ENCODE data around the gene CCL20.

CCL20 gene

GRCh38 chr2:227802882-227803281 is 10.8 kb upstream of the CCL20 start:
- DNase-seq (ENCODE audit: low read depth in 2 of 3, low spot score in 2 of 3): no peak

GRCh38 chr2:227804975-227805374 is 8.7 kb upstream of the CCL20 start:
- DNase-seq (ENCODE audit: low read depth in 2 of 3, low spot score in 2 of 3): no peak

GRCh38 chr2:227805578-227805977 is 8.1 kb upstream of the CCL20 start:
- no peak for DNase-seq (ENCODE audit: low read depth in 2 of 3, low spot score in 2 of 3)

GRCh38 chr2:227808936-227809335 is 4.7 kb upstream of the CCL20 start:
- DNase-seq (ENCODE audit: low read depth in 2 of 3, low spot score in 2 of 3): no peak

DNA sequence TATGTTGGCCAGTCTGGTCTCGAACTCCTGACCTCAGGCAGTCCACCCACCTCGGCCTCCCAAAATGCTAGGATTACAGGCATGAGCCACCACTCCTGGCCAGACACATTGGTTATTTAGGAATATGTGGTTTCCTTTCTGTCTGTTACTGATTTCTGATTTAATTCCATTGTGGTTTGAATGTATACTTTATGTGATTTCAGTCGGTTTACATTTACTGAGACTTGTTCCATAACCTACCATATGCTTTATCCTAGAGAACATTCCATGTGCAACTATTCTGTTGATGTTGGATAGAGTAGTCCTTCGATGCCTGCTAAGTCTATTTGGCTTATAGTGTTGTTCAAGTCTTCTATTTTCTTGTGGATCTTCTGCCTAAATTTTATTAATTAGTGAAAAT is 1.6 kb upstream of the CCL20 start:
- DNase-seq (ENCODE audit: low read depth in 2 of 3, low spot score in 2 of 3): no peak

GRCh38 chr2:227813229-227813561 is 447 bp upstream of the CCL20 start:
- DNase-seq (ENCODE audit: low read depth in 2 of 3, low spot score in 2 of 3): no peak

- DNase-seq (ENCODE audit: low read depth in 2 of 3, low spot score in 2 of 3): no peak
Observed at GRCh38 chr2:227815066-227815465, 1.4 kb downstream of the CCL20 start.

- no peak for DNase-seq (ENCODE audit: low read depth in 2 of 3, low spot score in 2 of 3)
Observed at GRCh38 chr2:227816507-227817294, 3.1 kb downstream of the CCL20 start.

- no peak for DNase-seq (ENCODE audit: low read depth in 2 of 3, low spot score in 2 of 3)
Observed at GRCh38 chr2:227817336-227817735, 3.7 kb downstream of the CCL20 start.

DNA sequence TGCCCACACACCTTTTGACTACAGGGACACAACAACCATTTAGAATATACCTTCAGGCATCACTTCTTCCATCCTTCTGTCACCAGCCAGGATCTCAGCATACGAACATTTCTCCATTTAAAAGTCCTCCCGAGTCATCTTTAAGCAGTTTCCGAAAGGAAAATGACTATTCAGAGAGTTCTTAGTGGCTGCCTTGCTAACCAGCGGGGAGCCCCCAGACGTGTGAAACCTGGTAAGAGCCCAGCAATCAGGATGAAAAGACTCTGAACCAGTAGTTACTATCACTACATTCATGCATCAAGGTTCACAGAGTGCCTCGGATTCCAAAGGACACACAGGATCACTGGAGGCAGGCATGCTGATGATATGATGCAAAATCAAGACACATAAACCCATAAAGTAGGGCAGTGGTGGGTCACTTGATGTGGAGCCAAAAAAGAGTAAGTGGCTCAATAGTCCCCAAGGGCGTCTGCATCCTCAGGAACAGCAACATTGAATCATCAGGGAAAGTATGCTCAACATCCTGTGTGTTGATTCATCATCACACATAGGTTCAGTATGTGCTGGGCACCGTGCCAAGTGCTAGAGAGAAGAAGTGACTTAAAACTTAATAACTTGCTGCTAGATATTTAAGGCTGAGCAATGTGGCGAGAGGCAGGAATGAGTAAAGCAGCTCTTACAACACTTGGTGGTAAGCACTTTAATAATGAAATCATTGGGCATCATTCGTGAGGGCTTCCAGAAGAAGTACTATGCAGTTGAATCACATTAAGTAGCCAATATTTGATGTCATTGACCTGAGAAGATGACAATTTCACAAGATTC is 4.4 kb downstream of the CCL20 start:
- DNase-seq (ENCODE audit: low read depth in 2 of 3, low spot score in 2 of 3): peak; percentile 11 to 62 (median 44)

DNA sequence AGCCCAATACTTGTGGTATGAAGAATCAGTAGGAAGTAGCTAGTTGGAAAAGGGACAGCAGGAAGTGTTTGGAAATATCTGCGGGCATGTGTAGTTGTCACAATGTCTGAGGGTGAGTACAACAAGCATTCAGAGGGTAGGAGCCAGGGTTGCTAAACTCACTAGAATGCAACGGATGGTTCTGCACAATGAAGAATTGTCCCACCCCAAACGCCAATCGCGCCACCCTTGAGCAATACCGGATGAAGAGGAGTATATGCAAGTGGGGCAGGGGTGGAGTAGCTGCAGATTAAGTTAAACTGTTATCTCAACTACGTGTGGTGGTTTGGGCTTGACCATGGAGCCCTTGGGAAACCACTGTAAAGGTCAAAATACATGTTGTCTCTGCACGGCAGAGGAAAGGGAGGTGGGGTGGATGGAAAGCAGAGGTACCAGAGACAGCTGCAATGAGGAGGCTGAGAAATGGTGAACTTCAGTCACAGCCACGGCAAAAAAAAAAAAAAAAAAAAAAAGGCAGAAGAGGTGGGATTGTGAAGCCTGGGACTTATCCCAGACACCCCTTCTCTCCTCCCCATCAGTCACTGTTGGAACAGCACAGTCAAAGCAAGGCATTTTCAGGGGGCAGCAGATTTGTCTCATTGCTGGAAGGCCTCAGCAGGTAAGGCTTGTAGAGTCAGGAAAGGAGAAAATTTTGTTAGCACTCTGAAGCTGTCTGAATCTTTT is 5.2 kb downstream of the CCL20 start:
- DNase-seq (ENCODE audit: low read depth in 2 of 3, low spot score in 2 of 3): no peak

DNA sequence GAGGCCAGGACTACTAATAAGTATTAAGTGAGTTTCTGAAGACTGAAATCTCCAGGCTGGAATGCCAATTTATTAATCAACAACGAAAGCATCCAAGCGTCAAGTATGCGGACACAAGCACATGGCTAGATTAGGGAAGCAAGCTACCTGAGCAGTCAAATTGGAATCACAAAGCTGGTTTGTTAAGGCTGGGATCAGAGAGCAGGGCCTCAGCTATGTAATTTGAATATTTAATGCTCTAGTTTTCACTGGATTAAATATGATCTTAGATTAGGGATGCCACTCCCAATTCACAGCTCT is 5.7 kb downstream of the CCL20 start:
- DNase-seq (ENCODE audit: low read depth in 2 of 3, low spot score in 2 of 3): no peak

DNA sequence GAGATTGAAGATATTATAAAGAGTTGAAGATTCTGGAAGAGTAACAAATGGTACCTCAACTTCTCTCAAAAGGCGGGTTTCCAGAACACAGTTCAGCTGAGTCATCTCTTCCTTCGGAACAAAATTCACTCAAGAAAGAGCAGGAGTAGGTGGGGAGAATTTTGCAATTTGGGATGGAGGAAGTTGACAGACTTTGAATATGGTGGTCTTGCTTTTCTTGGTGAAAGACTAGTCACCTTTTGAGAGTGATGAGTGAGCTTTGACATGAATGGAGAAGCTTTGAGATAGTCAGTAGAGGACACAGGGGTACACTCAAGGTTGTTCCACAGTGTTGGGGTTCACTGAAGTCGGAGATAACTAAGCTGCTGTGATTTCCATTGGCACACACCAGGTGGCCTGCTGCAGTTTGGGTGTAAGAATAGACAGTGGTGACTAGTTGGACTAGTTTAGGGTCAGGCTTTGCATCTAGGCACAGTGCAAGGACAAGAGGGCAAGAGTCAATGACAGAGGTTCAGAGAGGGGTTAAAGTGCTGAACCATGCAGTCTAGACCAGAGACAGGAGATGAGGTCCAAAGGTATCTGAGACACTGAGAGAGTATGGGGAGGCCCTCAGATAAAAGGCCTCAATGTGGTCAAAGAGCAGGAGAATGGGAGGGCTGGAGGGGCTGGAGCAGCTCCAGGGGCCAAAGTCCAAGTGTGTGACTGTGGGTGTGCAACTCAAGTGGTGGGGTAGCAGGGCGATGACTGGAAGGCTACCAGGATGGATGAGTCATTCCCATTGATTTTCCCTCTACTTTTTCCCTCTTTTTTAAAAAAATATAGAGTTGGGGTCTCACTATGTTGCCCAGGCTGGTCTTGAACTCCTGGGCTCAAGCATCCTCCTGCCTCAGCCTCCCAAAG is 7.7 kb downstream of the CCL20 start:
- no peak for DNase-seq (ENCODE audit: low read depth in 2 of 3, low spot score in 2 of 3)

DNA sequence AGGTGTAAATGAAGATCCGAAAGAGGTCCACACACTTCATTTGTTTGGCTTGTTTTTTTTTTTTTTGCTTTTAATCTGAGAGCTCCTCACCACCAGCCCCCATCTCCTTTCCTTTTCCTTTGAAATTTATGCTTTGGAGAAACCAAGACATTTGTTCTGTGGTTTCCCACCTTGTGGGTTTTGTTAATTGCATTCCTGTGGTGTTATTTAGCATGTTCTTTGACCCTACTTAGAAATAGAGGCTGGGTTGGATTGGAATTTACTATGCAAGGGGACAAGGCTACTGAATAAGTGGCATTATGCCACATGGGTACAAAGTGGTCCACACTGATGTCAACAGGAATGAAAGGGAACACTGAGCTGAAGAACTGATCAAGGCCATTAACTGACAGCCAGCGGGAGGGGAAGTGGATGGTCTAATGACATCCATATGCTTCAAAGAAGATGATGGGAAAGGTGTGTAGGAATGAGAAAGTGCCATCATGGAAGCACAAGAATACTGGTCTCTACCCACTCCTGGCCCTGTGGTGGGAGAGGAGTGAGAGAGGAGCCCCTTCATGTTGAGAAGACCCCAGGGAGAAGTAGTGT is 8.9 kb downstream of the CCL20 start:
- DNase-seq (ENCODE audit: low read depth in 2 of 3, low spot score in 2 of 3): no peak

DNA sequence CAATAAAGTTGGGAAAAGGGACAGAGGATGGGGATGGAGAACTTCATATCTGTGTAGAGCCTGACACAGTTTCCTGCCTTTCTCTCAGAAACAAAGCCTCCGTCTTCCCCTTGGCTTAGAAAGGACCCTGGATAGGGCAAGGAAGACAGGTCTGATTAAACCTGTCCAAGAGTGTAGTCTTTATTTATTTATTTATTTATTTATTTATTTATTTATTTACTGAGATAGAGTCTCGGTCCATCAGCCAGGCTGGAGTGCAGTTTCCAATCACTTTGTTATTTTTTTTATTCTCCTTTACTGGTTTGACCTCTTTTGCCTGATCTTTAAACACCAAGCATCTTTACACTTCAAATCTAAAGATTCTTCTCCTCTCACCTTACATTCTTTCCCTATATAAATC is 10.3 kb downstream of the CCL20 start:
- DNase-seq (ENCODE audit: low read depth in 2 of 3, low spot score in 2 of 3): no peak

DNA sequence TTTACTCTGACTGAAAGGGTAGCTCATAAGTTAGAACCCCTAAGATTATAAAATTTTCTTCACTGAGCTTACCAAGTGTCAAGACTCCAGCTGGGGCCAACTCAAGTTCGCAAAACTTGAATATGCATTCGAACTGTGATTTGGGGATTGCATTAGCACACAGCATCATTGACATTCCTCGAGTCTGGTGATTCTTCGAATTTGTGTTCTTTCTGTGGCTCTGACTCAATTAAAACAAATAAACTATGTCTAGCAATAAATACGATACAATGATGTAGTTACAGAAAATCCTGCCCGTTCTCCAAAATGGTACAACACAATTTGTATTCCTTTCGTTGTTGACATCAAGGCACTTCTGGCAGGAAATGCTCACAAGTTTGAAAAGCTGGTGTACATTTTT is 11.1 kb downstream of the CCL20 start:
- no peak for DNase-seq (ENCODE audit: low read depth in 2 of 3, low spot score in 2 of 3)

DNA sequence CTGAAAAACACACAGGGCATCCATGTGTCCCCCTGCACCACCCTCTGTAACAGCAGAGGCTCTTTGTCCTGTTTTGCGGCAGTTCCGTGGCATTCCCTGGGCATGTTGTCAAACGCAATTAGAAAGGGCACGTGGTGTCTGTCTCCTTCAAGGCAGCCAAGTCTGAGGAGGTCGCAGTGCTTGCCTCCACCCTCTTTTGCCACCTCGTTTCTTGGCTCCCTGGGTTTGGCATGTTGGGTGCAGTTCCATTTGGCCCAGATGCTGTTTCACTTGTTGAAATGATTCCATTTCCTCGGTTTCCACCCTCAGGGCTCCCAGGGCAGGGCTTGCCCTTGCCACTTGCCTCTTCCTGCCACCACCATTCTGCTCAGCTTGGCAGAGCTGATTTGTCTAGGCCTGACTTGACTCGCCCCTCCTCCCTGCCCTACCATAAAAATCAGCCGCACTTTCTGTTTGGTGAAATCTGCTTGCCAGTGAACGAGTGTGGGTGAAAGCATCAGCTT is 12.4 kb downstream of the CCL20 start:
- DNase-seq (ENCODE audit: low read depth in 2 of 3, low spot score in 2 of 3): no peak

GRCh38 chr2:227826563-227826962 is 12.9 kb downstream of the CCL20 start:
- no peak for DNase-seq (ENCODE audit: low read depth in 2 of 3, low spot score in 2 of 3)

- no peak for DNase-seq (ENCODE audit: low read depth in 2 of 3, low spot score in 2 of 3)
Observed at GRCh38 chr2:227827143-227827542, 13.5 kb downstream of the CCL20 start.

DNA sequence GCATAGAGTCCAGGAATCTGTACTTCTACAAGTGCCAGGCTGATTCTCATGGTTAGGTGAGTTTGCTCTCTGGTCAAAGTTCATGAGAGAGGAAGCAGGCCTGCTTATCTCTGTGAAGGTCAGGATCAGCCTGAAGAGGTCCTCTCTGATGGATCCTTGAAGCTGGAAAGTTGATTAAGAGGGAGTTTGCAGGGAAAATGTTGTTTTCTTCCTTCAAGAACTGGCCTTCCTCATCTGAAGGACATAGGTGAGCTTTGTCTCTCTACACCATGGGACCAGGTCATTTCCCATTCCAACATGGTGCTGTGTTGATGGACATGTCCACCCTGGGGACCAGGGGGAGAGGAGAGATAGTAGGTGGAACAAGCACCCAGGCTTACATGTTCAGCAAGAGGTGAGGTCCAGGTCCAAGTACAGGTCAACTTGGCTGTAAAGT is 14.9 kb downstream of the CCL20 start:
- DNase-seq (ENCODE audit: low read depth in 2 of 3, low spot score in 2 of 3): no peak

- DNase-seq (ENCODE audit: low read depth in 2 of 3, low spot score in 2 of 3): no peak
Observed at GRCh38 chr2:227829337-227829736, 15.7 kb downstream of the CCL20 start.
